ENCODE data around the gene PARD3B.

- TF ChIP-seq CTCF (IDR thresholded peaks at IDR 0.05) (no peak), POLR2A (IDR thresholded peaks at IDR 0.05) (no peak)
Measured at GRCh38 chr2:204561771-204562170, 16.5 kb downstream of the PARD3B start.
